NB4 (cell line): ENCODE results near the gene CLBA1.
A peak's percentile ranks its signal among the peaks of the same experiment; 100 is the strongest.

Experiments used
- POLR2A ChIP-seq: IDR thresholded peaks from 2 replicates; pipeline ENCODE4 v1.6.1; 2011; ENCODE audit warnings: mild to moderate bottlenecking; ENCODE audit not compliant: insufficient read length; ENCODE audit errors: extremely low read depth
- TF ChIP-seq, protein P1 (sequence below): IDR thresholded peaks from one replicate; pipeline ENCODE4 v1.5.1; 2012; ENCODE audit warnings: low read depth, low read length

DNA sequence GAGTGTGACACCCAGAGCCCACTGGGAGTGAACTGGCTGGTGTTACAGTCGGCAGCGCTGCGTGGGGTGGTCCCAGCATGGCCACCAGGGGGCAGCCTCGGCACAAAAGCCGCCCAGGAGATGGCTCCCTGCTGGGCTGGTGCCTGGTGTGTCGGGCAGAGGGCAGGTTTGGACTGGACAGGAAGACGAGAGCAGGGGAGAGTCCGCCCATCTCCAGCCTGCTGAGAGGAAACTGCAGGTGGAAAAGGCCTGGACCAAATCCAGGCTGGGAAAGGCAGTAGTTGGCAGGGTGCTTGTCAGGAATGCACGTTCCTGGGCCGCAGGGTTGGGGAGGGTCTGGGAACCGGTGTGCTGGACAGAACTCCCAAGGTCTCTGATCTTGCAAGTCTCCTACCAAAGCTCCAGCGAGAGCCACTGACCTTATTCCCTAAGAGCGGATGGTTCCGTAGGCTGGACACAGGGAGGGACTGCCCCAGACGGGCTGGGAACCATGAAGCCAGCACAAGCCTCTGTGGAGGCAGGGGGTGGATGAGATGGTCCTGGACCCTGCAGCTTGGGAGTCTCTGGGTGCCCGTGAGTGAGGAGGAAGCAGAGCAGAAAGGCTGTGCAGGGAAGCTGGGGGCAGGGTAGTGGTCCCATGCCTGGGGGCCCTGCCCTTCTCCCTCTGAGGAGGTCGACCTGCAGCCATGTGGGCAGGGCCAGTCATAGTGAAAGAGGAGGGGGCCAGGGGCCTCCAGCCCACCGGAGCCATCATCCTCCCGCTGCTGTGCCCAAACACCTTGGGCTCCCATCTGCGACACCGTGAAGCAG, 9.2 kb upstream of the CLBA1 start:
- TF ChIP-seq, protein P1, sequence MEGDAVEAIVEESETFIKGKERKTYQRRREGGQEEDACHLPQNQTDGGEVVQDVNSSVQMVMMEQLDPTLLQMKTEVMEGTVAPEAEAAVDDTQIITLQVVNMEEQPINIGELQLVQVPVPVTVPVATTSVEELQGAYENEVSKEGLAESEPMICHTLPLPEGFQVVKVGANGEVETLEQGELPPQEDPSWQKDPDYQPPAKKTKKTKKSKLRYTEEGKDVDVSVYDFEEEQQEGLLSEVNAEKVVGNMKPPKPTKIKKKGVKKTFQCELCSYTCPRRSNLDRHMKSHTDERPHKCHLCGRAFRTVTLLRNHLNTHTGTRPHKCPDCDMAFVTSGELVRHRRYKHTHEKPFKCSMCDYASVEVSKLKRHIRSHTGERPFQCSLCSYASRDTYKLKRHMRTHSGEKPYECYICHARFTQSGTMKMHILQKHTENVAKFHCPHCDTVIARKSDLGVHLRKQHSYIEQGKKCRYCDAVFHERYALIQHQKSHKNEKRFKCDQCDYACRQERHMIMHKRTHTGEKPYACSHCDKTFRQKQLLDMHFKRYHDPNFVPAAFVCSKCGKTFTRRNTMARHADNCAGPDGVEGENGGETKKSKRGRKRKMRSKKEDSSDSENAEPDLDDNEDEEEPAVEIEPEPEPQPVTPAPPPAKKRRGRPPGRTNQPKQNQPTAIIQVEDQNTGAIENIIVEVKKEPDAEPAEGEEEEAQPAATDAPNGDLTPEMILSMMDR: peak; percentile 84
- no peak for TF ChIP-seq POLR2A
